Nephron progenitor cell (in vitro differentiated cells): Measurements from ENCODE around the gene MYADM.

Experiments
- DNase-seq: peaks from one replicate; pipeline ENCODE4 v3.0.0; 2021
- H3K27ac Mint-ChIP-seq: 2 replicates; pipeline ENCODE4 v1.8.0; 2021; ENCODE audit warnings: mild to moderate bottlenecking, moderate library complexity, mixed read lengths
- H3K27me3 Mint-ChIP-seq: 2 replicates; pipeline ENCODE4 v1.8.0; 2021; ENCODE audit warnings: mild to moderate bottlenecking, low read depth, mixed read lengths; ENCODE audit not compliant: poor library complexity
- H3K36me3 Mint-ChIP-seq: 2 replicates; pipeline ENCODE4 v1.8.0; 2021; ENCODE audit warnings: low read depth, mixed read lengths
- H3K4me1 Mint-ChIP-seq: 2 replicates; pipeline ENCODE4 v1.8.0; 2021; ENCODE audit warnings: mixed read lengths
- H3K4me3 Mint-ChIP-seq: 2 replicates; pipeline ENCODE4 v1.8.0; 2021; ENCODE audit warnings: mild to moderate bottlenecking, moderate library complexity, mixed read lengths
- H3K9me3 Mint-ChIP-seq: 2 replicates; pipeline ENCODE4 v1.8.0; 2021; ENCODE audit warnings: mild to moderate bottlenecking, moderate library complexity, mixed read lengths
- CTCF ChIP-seq: fragments of 200-600 bp; sonication (generic); IDR thresholded peaks from 2 replicates; pipeline ENCODE4 v1.5.0; 2021; ENCODE audit warnings: antibody characterized with exemption

The MYADM gene

GRCh38 chr19:53882391-53883050, 14.8 kb downstream of the MYADM start:
- TF ChIP-seq CTCF = no peak
- no peak for DNase-seq
- Mint-ChIP-seq H3K4me1 (peaks cover 29% of the 10 kb centered on the region), H3K36me3 (no peaks in the 10 kb centered on the region), H3K4me3 (peak overlapping the region; percentile 79), H3K27ac (no peak overlapping the region), H3K27me3 (peaks cover 48% of the 10 kb centered on the region), H3K9me3 (no peaks in the 10 kb centered on the region)

DNA sequence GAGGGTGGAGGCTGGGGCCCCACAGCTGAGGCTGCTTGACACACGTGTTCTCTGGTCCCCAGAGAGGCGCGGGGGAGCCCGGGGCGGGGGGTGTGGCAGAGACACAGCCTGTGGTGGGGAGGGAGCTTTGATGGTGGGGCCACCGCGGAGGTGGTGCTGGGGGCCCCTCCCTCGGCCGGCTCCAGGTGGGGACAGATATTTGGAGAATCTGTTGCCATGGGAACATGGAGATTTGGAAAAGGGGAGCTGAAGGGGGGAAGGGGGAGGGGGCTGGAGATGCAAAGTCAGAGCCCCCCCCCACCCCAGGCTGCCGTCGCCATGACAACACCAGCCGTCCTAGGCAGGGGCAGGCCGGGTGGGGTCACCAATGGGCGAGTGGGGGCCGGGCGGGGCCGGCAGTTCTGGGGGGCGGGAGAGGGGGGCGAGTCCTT, 15.6 kb downstream of the MYADM start:
- peaks cover 51% of the 10 kb centered on the region for H3K27me3 Mint-ChIP-seq
- TF ChIP-seq CTCF = no peak
- DNase-seq = peak; percentile 40
- peak overlapping the region; percentile 76 for H3K4me3 Mint-ChIP-seq
- H3K9me3 Mint-ChIP-seq = no peaks in the 10 kb centered on the region
- no peaks in the 10 kb centered on the region for H3K36me3 Mint-ChIP-seq
- H3K27ac Mint-ChIP-seq = no peak overlapping the region
- H3K4me1 Mint-ChIP-seq = peaks cover 27% of the 10 kb centered on the region

GRCh38 chr19:53883741-53884140, 16.1 kb downstream of the MYADM start:
- peaks cover 52% of the 10 kb centered on the region for H3K27me3 Mint-ChIP-seq
- H3K4me1 Mint-ChIP-seq = peaks cover 25% of the 10 kb centered on the region
- no peaks in the 10 kb centered on the region for H3K36me3 Mint-ChIP-seq
- no peaks in the 10 kb centered on the region for H3K9me3 Mint-ChIP-seq
- TF ChIP-seq CTCF = no peak
- H3K4me3 Mint-ChIP-seq = peak overlapping the region; percentile 76
- no peak overlapping the region for H3K27ac Mint-ChIP-seq
- no peak for DNase-seq

GRCh38 chr19:53884256-53884655, 16.6 kb downstream of the MYADM start:
- Mint-ChIP-seq H3K4me1 (peaks cover 21% of the 10 kb centered on the region), H3K27ac (no peak overlapping the region), H3K27me3 (peaks cover 54% of the 10 kb centered on the region), H3K36me3 (no peaks in the 10 kb centered on the region), H3K4me3 (peak overlapping the region; percentile 23), H3K9me3 (no peaks in the 10 kb centered on the region)
- TF ChIP-seq CTCF = no peak
- no peak for DNase-seq

DNA sequence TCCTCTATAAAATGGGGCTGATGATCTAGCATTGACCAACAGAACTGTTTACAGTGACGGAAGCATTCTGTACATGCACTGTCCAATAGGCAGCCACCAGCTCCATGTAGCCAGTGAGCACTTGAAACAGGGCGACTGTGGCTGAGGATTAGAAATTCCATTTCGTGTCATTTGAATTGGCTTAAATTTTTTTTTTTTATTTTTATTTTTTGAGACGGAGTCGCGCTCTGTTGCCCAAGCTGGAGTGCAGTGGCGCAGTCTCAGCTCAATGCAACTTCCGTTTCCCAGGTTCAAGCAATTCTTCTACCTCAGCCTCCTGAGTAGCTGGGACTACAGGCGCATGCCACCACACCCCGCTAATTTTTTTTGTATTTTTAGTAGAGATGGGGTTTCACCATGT, 17.4 kb downstream of the MYADM start:
- Mint-ChIP-seq H3K27me3 (peaks cover 57% of the 10 kb centered on the region), H3K4me3 (no peak overlapping the region), H3K9me3 (no peaks in the 10 kb centered on the region), H3K27ac (no peak overlapping the region), H3K36me3 (no peaks in the 10 kb centered on the region), H3K4me1 (peaks cover 21% of the 10 kb centered on the region)
- TF ChIP-seq CTCF = no peak
- DNase-seq = no peak

GRCh38 chr19:53892301-53892980, 24.8 kb downstream of the MYADM start:
- Mint-ChIP-seq H3K27me3 (peaks cover 42% of the 10 kb centered on the region), H3K4me3 (no peak overlapping the region)

More at GRCh38 chr19:53892301-53892980, 24.8 kb downstream of the MYADM start:
- H3K4me1 Mint-ChIP-seq = peaks cover 25% of the 10 kb centered on the region
- no peak overlapping the region for H3K27ac Mint-ChIP-seq
- TF ChIP-seq CTCF = no peak
- H3K9me3 Mint-ChIP-seq = no peaks in the 10 kb centered on the region
- DNase-seq = no peak
- H3K36me3 Mint-ChIP-seq = no peaks in the 10 kb centered on the region
